Globus pallidus (tissue), 1 donor: ENCODE data around the gene MLIP.

Experiments
- DNase-seq: peaks from one replicate; pipeline ENCODE4 v3.0.0-alpha.2; 2015; ENCODE audit warnings: low spot score

MLIP gene

DNA sequence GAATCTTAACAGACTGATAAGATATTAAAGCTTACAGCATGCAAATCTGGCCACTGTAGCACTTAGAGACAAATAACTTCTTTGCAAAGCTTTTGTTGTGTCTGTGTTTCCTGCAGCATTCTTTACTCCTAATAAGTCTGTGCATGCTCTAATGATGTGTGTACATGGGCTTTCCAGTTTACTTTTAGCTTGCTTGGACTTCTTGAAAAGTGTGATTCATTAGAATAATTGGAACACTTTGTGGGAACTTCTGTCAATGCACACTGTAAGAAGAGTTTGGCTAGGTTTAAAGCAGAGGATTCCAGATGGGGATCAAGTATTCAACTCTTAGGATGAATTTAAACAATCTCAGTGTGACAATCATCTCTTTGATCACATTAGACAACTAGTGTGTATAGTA lies 174.9 kb downstream of the MLIP start:
- DNase-seq = no peak

DNA sequence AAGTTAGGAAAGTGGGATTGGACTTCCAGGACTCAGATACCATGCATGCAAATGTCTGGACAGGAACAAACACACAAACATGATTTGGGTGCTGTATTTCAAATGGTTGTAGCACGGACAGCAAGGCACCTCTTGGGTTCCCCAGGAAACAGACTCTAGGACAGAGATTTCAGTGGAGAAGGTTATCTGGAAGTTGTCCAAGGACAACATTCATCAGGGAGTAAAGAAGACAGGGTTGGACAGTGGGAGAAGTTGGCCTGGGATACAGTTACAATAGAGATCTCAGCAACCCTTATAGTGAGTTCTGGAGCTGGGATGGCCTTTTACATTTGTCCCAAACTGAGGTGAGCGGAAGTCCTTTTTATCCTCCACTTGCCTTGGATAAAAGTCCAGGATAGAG lies 177.2 kb downstream of the MLIP start:
- DNase-seq = no peak

- DNase-seq = no peak
These were observed 178.2 kb downstream of the MLIP start for GRCh38 chr6:54289426-54289825.

- DNase-seq = no peak
These were observed 179.9 kb downstream of the MLIP start for GRCh38 chr6:54291146-54291545.

DNA sequence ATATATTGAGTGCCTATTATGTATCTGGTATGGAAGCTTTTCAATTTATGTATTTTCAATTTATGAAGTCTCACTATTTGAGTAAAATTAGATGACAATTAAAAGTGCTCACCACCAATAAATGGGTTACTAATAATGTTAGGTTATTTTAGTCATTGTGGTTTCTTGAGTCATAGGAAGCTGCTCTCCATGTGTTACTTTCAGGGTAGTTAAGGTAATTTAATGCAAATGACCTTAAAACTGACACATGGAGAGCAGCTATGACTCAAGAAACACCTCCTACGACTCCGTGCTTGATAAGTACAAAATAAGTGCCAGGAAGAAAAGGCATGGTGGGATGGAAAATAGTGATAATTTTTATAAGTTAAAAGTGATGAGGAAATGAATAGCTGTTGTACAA lies 180.5 kb downstream of the MLIP start:
- no peak for DNase-seq

GRCh38 chr6:54294965-54295532 lies 183.8 kb downstream of the MLIP start:
- no peak for DNase-seq

DNA sequence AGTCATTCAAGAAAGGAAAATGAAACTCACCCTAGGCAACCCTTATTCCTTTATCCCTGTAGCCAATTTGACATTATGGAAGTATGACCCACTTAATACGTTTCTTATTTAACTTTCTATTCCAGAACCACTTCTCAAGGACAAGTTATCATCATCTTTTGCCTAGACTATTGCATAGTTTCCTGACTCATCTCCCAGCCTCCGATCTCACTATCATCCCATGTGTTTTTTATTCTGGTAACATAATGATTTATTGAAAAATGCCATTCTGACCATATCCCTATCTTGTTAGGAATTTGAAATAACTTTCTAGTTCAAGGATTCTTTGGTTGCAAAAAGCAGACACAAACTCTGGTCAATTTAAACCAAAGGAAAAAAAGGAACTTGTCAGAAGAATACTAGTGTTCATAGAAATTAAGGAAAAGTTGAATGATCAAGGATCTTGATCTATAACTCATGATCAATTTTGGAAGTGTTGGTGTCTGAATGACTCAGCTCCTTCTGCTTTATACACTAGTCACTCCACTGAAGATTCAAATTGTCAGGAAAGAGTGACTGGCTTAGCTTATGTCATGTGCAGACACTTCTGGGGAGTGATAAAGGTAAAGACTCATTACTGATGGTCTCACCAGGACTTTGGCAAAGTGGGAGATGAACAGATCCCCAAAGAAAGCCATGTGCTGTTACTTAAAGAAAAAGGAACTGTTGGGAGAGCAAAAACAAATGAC lies 188.5 kb downstream of the MLIP start:
- DNase-seq = no peak

DNA sequence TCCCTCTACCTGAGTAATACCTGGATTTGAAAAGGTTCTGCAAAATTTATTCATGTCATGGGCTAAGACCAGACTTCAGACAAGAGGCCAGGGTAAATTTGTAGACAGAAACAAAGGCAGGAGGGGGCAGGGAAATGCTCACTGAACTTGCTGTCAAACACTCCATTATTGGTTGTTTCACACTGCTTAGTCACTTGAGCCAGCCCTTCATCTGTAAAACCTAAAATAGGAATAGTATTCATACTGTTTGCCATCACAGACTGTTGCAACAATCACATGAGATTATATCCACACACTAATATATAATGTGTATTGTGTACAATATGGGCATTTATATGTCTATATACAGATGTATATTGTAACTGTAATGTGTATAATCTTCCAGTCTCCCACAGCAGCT lies 190.5 kb downstream of the MLIP start:
- DNase-seq = no peak

- no peak for DNase-seq
These were observed 196.2 kb downstream of the MLIP start for GRCh38 chr6:54307439-54307910.

- DNase-seq = no peak
These were observed 197.2 kb downstream of the MLIP start, which contains the start of gene TINAG for GRCh38 chr6:54308289-54308985. Gene TINAG, plus strand, starts transcription at chr6:54308441. Its CDS starts 110 bp downstream, at chr6:54308551.

- DNase-seq = no peak
These were observed 197.7 kb downstream of the MLIP start for GRCh38 chr6:54308986-54309315.

GRCh38 chr6:54310377-54311152 lies 199.3 kb downstream of the MLIP start:
- DNase-seq = no peak

GRCh38 chr6:54315656-54316055 lies 204.4 kb downstream of the MLIP start:
- DNase-seq = no peak
